SW480 (cell line): ENCODE measurements around the gene TMEM109.
A peak's percentile ranks its signal among the peaks of the same experiment; 100 is the strongest.

ENCODE experiments used
- DNase-seq: peaks from one replicate; pipeline ENCODE4 v3.0.0-alpha.2; 2016; ENCODE audit warnings: low spot score

TMEM109 gene

DNA sequence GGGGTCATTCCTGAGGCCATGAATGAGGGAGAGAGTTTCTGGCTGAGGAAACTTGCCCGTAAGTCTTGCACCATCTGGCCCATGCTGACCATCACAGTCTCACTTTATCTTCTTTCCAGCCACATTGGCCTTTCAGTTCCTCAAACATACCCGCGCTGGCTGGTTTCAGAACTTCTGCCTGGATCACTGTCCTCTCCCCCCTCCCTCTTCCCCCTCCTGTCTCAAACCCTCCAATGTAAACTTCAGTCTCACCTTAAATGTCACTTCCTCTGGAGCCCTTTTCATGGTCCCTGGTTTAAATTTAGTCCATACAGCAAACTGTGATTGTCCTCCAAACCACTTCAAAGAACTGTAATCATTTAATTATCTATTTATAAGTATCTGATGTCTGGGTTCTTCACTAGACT, 3.7 kb upstream of the TMEM109 start:
- no peak for DNase-seq

- no peak for DNase-seq
Observed at GRCh38 chr11:60910711-60911380, 3.1 kb upstream of the TMEM109 start.

DNA sequence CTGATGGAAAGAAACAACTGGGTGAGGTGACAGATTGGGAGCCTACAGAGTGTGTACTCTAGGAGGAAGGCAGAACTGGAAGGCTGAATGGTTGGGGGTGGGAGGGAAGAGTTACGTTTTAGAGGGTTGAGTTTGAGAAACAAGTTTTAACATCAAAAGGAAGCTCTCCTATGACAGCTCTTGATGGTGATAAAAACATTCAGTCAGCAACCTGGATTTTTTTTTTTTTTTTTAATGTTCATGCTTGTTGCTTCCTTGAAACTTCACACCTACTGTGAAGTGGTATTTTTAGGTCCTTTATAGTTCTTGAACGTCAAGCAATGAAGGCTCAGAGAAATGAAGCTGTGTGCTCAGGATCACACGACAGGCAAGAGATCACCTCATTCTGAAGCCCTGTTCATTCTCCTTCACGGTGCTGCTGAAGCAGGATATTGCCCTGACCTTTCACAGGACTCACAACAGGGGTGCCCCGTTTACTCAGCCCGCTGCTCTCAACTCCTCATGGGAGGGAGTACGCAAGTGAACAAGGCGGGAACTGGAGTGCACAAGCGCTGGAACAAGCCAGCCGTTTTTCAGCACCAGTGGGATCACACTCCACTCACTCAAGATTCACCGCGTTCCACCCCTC, 1.6 kb upstream of the TMEM109 start:
- DNase-seq = no peak

DNA sequence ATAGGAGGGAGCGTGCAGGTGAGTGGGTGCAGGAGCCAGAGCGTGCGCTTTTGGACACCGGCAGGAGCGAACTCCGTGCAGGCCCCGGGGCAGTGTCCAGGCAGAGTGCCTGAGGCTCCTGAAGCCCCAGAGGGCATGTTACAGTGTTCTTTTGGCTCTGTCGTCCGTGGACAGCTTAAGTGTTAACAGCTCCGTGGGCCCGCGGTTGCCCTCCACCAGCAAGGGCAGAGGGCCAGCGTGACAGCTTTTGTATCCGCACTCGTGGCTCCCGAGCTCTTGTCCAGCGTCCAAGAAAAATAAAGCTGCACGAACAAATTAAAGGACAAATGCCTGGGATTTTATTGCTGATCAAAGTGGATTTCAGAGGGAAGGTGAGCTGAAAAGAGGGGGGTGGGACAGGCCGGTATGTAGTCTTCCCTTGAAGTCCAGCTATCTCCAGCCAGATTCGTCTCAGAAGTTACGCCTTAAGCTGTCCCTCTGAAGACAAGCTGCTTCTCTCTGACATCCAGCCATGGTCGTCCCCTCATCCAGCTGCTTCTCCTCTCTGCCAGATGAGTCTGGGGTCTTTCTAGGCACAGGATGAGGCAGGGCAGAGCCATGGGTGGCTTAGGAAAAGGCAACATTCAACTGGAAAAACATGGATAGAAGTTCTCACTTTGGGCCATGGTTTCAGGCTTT, 968 bp upstream of the TMEM109 start:
- no peak for DNase-seq

GRCh38 chr11:60914633-60915247, 782 bp downstream of the TMEM109 start:
- DNase-seq = peak; percentile 36

DNA sequence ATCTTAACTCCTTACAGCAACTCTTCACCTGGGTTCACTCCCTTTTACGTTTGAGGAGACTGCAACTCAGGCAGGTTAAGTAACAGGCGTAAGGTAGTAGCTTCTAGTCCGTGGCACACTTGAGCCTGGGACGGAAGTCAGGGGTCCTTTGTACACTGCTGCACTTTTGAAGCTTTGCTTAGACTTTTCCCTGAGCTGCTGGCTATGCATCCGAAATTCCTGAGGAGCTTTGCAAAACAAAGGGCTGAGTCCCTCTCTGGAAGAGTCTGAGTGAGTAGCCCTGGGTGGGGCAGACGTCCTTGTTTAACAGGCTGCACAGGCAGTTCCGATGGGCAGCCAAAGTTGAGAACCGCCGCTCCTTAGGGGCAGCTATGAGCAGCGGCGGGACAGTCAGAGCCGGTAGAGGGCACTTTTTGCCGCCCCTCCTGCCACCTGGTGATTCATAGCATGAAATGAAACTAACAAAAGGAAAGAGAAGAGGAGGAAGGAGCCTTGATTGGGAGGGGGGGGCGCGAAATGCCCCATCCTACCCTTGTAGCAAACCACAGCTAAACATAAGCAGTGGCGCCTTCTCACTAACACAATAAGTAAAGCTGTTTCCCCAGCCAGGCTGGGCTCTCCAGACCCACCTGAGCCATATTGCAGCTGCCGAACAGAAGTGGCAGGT, 1.4 kb downstream of the TMEM109 start:
- peak; percentile 77 for DNase-seq

DNA sequence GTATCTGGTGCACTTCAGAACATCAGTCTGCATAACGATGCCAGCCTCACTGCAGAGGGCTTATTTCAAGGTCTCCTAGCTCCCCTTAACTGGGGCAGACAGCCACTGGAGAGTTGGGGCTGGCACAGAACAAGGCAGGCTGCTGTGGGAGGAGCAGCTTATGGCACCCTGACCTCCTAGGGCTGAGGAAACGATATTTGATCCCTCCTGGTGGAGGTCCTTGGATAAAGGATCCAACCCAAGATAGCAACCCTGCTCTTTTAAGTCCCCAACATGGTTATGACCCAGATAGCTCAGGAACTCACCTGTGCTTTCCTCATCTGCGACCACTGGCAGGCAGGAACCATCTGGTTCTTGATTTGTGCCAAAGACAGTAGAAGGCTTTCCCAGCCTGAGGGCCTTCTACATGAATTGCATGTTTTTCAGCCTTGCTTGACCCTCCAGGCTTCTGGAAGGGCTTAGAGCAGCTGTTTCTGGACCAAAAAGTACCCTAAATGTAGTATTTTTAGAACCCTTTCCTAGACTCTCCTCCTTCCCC, 2.8 kb downstream of the TMEM109 start:
- DNase-seq = no peak

- no peak for DNase-seq
Observed at GRCh38 chr11:60917267-60917666, 3.3 kb downstream of the TMEM109 start.

DNA sequence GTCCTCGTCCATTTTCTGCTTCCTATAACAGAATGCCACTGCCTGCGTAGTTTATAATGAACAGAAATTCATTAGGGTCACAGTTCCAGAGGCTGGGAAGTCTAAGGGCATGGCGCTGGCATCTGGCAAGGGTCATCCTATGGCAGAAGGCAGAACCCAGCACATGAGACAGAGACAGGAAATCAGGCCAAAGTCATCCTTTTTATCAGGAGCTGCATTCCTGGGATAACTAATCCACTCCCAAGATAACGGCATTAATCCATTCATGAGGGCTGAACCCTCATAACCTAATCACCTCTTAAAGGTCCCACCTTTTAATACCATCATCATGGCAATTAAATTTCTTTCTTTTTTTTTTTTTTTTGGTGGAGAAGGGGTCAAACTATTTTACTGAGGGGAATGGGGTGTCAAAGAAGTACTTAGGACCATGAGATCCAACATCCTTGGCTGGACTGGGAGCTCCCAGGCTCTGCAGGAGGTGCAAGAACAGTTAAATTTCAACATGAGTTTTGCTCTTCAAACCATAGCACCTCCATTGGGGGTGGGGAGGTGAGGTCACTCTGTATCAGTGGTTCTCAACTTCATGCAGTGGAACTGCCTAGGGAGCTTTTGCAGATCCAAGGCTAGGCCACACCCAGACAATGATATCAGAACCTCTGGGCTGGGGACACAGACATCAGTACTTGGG, 4.4 kb downstream of the TMEM109 start:
- no peak for DNase-seq

GRCh38 chr11:60918939-60919265, 4.9 kb downstream of the TMEM109 start:
- DNase-seq = peak; percentile 16

DNA sequence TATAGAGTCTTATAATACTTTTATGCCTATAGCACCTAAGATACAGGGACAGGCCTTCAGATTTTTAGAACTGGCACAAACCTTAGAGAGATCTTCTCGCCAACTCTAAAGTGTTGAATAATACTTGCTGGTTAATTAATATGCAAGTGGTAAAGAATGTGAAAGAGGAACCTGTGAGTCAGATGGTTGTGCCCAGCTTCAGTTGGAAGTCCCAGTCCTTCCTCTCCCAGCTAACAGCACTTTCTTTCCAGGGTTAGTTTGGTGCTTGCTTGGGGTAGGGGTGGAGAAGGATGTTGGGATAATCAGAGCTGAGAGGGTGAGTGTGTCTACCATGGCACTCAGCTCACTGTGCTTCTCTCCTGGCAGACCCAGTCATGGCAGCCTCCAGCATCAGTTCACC, 5.4 kb downstream of the TMEM109 start:
- DNase-seq = no peak

GRCh38 chr11:60919956-60920355, 6.0 kb downstream of the TMEM109 start:
- DNase-seq = no peak

DNA sequence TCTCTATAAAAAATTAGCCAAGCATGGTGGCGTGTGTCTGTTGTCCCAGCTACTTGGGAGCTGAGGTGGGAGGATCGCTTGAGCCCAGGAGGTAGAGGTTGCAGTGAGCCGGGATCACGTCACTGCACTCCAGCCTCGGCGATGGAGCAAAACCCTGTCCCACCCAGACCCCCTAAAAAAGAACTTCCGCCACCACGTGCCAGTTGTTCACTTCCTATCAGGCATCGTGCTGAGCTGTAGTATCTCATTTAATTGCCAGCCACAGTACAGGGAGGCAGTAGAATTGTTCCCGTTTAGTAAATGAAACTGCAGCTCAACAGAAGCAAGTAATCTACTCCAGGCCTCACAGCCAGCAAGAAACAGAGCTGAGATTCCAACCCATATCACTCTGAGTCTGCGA, 7.3 kb downstream of the TMEM109 start:
- no peak for DNase-seq

DNA sequence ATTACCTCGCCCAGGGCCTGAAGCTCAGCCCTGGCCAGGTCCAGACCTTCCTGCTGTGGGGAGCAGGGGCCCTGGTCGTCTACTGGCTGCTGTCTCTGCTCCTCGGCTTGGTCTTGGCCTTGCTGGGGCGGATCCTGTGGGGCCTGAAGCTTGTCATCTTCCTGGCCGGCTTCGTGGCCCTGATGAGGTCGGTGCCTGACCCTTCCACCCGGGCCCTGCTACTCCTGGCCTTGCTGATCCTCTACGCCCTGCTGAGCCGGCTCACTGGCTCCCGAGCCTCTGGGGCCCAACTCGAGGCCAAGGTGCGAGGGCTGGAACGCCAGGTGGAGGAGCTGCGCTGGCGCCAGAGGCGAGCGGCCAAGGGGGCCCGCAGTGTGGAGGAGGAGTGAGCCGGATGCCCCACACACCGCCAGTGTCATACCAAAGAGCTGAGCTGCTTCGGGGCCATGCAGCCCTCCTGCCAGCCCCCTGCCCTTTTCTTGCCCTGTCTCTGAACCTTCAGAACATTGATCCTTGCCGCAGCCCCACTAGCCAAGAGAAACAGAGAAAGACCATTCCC, 7.9 kb downstream of the TMEM109 start:
- DNase-seq = no peak

DNA sequence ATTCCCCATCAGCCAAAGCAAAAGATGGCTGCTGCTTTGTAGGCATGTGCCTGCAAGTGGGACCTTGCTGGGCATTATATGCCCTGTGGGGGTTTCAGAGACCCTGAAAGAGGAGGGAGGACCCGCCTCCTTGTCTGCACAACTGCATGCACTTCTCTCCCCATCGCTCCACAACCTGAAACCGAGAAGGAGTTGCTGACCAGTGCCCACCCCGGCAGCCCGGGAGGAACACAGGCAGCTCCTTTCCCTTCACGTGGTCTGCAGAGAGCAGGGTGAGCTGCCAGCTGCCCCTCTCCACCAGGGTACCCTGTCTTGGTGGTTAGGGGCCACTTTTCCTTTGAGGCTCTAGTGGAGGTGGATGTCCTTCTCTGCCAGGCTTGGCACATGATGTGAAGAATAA, 8.9 kb downstream of the TMEM109 start:
- DNase-seq = no peak

- no peak for DNase-seq
Observed at GRCh38 chr11:60923326-60923725, 9.4 kb downstream of the TMEM109 start.

DNA sequence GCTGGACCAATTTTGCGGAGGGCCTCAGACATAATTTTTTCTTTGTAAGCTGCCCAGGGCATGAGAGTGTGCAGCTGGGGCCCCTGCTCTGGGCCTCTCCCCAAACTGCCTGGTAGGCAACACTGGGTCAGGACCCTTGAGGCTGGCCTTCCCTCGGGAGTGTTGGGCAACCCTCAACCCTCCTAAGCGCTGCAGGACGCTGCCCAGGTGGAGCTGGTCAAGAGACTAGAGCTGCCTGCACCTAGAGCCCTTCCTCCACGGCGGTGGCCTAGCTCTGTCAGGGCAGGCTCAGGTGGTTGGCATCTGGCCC, 9.8 kb downstream of the TMEM109 start:
- no peak for DNase-seq

- peak; percentile 75 for DNase-seq
Observed at GRCh38 chr11:60924110-60924905, 10.3 kb downstream of the TMEM109 start, which contains the start of gene TMEM132A. TMEM132A (plus strand) TSS chr11:60924460; CDS start chr11:60924634, 174 bp downstream.

GRCh38 chr11:60924906-60925853, 11.2 kb downstream of the TMEM109 start:
- DNase-seq = no peak
